Progenitor cell of endocrine pancreas (in vitro differentiated cells): ENCODE results near the gene CYTH1. TPM values are rescaled to one million over a fixed set of nuclear protein-coding genes. Genes with fewer than 3 reads are reported as not detected.

Experiments used
- DNase-seq: peaks from one replicate; pipeline ENCODE4 v3.0.0; 2021; ENCODE audit warnings: low spot score; ENCODE audit not compliant: unreplicated experiment
- H3K27ac Mint-ChIP-seq: 2 replicates; pipeline ENCODE4 v1.8.0; 2021; ENCODE audit warnings: mild to moderate bottlenecking, moderate library complexity, mixed read lengths
- H3K27me3 Mint-ChIP-seq: 2 replicates; pipeline ENCODE4 v1.8.0; 2021; ENCODE audit warnings: mixed read lengths
- H3K36me3 Mint-ChIP-seq: 2 replicates; pipeline ENCODE4 v1.8.0; 2022; ENCODE audit warnings: mixed read lengths; ENCODE audit not compliant: insufficient read depth
- H3K4me1 Mint-ChIP-seq: 2 replicates; pipeline ENCODE4 v1.8.0; 2021; ENCODE audit warnings: low read depth, mixed read lengths
- H3K4me3 Mint-ChIP-seq: 2 replicates; pipeline ENCODE4 v1.8.0; 2021; ENCODE audit warnings: low read depth, mild to moderate bottlenecking, moderate library complexity, mixed read lengths
- H3K9me3 Mint-ChIP-seq: 2 replicates; pipeline ENCODE4 v1.8.0; 2021; ENCODE audit warnings: low read depth, mixed read lengths
- total RNA-seq: library from RNA; stranded (reverse); gene quantifications from 2 replicates; pipeline ENCODE4 v1.2.1, GENCODE V29; 2021
- TF ChIP-seq, protein P1 (sequence below): fragments of 200-600 bp; sonication (generic); IDR thresholded peaks from one replicate; pipeline ENCODE4 v1.5.0; 2021; ENCODE audit warnings: antibody characterized with exemption, mild to moderate bottlenecking; ENCODE audit not compliant: unreplicated experiment

Gene CYTH1
- total RNA-seq, 1 donor from 2014 or later = 33.3 TPM

DNA sequence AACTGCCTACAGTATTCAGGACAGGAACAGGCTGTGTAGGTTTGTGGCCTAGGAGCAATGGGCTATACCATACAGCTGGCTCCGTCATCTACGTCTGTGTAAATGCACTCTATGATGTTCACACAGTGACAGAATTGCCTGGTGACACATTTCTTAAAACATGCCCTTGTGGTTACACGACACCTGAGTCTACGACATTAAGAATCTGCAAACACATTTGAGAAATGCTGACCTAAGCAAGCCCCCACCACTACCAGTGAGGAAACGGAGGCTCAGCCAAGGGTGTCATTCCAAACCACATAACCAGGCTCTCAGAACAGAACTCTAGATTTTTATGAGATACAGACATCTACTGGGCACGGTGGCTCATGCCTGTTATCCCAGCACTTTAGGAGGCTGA, 35.0 kb upstream of the CYTH1 start:
- no peak overlapping the region for H3K27ac Mint-ChIP-seq
- no peak for DNase-seq
- H3K9me3 Mint-ChIP-seq = no peaks in the 10 kb centered on the region
- no peaks in the 10 kb centered on the region for H3K27me3 Mint-ChIP-seq
- TF ChIP-seq, protein P1, sequence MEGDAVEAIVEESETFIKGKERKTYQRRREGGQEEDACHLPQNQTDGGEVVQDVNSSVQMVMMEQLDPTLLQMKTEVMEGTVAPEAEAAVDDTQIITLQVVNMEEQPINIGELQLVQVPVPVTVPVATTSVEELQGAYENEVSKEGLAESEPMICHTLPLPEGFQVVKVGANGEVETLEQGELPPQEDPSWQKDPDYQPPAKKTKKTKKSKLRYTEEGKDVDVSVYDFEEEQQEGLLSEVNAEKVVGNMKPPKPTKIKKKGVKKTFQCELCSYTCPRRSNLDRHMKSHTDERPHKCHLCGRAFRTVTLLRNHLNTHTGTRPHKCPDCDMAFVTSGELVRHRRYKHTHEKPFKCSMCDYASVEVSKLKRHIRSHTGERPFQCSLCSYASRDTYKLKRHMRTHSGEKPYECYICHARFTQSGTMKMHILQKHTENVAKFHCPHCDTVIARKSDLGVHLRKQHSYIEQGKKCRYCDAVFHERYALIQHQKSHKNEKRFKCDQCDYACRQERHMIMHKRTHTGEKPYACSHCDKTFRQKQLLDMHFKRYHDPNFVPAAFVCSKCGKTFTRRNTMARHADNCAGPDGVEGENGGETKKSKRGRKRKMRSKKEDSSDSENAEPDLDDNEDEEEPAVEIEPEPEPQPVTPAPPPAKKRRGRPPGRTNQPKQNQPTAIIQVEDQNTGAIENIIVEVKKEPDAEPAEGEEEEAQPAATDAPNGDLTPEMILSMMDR = no peak
- no peaks in the 10 kb centered on the region for H3K4me1 Mint-ChIP-seq
- H3K4me3 Mint-ChIP-seq = no peak overlapping the region
- peaks cover 17% of the 10 kb centered on the region for H3K36me3 Mint-ChIP-seq

DNA sequence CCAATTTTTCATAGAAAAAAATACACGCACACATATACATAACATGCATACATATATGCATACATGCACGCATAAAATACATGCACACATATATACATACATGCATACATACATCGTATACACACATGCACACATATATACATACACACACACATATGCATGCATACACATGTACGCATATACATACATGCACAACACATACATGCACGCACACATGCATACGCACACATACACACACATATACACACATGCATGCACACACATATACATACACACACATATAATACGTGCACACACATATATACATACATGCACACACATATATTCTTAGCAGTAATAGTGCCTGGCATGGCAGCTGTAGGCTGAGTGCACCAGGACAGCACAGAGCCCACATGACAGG, 33.6 kb upstream of the CYTH1 start:
- TF ChIP-seq, protein P1 = no peak
- H3K4me1 Mint-ChIP-seq = no peaks in the 10 kb centered on the region
- H3K36me3 Mint-ChIP-seq = peaks cover 15% of the 10 kb centered on the region
- DNase-seq = no peak
- no peak overlapping the region for H3K27ac Mint-ChIP-seq
- no peaks in the 10 kb centered on the region for H3K27me3 Mint-ChIP-seq
- H3K9me3 Mint-ChIP-seq = no peaks in the 10 kb centered on the region
- H3K4me3 Mint-ChIP-seq = no peak overlapping the region

DNA sequence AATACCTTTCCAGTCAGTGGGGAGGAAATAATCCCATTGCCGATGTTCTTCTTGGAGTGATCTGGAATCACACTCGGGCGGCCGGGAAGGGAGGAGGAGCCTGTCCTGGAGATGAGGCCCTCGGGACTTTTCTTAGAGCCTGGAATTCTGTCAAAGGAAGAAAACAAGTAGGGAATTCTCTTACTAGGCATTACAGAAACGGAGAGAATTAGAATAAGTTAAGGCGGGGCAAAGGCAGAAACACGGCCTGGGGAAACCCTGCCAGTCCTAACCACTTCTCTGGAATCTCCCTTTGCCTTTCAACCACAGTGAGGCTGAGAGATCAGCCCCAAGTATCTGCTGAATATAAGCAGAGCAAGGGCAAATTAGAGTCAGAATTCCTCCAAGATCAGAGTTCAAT, 30.8 kb upstream of the CYTH1 start:
- no peak overlapping the region for H3K27ac Mint-ChIP-seq
- no peaks in the 10 kb centered on the region for H3K27me3 Mint-ChIP-seq
- no peak overlapping the region for H3K4me3 Mint-ChIP-seq
- peaks cover 14% of the 10 kb centered on the region for H3K36me3 Mint-ChIP-seq
- TF ChIP-seq, protein P1 = no peak
- no peak for DNase-seq
- H3K4me1 Mint-ChIP-seq = no peaks in the 10 kb centered on the region
- no peaks in the 10 kb centered on the region for H3K9me3 Mint-ChIP-seq

DNA sequence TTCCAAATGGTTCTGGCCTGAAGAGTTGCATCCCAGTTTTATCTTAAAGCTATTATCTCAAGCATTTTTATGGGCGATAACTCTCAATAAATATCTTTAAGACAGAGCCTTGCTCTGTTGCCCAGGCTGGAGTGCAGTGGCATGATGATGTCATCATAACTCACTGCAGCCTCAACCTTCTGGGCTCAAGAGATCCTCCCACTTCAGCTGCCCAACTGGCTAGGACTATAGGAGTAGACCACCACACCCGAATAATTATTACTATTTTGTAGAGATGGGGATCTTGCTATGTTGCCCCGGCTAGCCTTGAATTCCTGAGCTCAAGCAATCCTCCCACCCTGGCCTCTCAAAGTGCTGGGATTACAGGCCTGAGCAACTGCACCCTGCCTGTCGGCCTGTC, 26.1 kb upstream of the CYTH1 start:
- Mint-ChIP-seq H3K4me1 (no peaks in the 10 kb centered on the region), H3K4me3 (no peak overlapping the region), H3K27ac (no peak overlapping the region), H3K9me3 (no peaks in the 10 kb centered on the region), H3K27me3 (no peaks in the 10 kb centered on the region), H3K36me3 (peaks cover 23% of the 10 kb centered on the region)
- TF ChIP-seq, protein P1 = no peak
- no peak for DNase-seq

DNA sequence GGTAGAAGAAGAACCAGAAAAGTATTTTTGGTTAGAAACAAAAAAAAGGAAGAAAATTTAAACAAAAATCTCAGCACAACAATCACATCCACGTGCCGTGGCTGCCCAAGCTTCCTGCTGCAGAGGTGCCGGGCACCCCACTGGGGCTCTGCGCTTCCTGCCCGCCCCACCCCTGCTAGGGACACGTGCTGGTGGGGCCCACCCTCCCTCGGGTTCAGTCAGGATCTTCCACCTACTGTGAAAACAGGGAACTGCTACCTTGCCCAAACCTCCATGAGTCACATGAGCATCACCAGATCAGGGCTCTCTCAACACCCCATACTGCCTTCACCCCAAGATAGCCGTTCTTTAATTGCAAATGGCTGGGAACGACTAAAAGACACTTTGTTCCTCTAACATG, 24.4 kb upstream of the CYTH1 start:
- Mint-ChIP-seq H3K27ac (no peak overlapping the region), H3K9me3 (no peaks in the 10 kb centered on the region), H3K27me3 (no peaks in the 10 kb centered on the region), H3K36me3 (peaks cover 26% of the 10 kb centered on the region), H3K4me1 (no peaks in the 10 kb centered on the region), H3K4me3 (no peak overlapping the region)
- DNase-seq = no peak
- TF ChIP-seq, protein P1 = no peak
